Stimulated activated CD4-positive, alpha-beta T cell treated with anti-CD3 and anti-CD28 coated beads, Interleukin-1b, Interleukin-23, amount 100 ng/mL, for 24 hours (primary cell): ENCODE results near the gene ANK3.

Experiments used
- DNase-seq, 4 experiments: peaks; one replicate each; pipeline ENCODE4 v3.0.0-alpha.2; 2020; ENCODE audit warnings: low read depth in 4 of 4, low spot score in 1 of 4

Gene ANK3

DNA sequence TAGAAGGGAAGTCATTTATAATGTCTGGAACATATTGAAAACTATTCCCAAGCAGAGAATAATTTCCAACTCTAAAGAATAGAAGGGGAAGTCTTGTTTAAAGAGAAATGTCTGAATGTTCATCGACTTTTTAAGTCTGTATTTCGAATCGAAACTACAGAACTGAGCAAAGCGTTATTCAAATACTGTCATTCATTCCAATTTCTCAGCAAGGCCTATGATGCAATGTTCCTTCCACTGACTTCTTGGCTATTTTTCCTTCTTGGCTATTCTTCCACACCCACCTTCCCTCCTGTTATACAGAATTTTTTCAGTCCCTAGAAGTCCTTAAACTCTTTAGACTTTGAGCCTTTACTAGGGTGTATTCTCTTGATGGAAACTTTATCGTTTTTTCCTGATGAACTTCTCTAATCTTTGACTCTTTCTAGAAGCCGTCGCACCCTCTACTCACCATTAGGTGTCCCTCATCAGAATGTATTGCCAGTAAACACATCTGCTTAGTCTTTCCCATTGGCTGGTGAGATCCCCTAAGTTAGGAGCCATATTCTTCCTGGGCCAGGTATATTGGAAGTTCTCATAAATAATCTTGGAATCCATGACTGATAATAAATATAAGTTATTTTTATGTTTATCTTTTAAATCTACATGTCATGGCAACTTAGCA, 247.6 kb downstream of the ANK3 start:
- no peak for DNase-seq

- no peak for DNase-seq
Measured at GRCh38 chr10:60140651-60141632, 248.7 kb downstream of the ANK3 start.

DNA sequence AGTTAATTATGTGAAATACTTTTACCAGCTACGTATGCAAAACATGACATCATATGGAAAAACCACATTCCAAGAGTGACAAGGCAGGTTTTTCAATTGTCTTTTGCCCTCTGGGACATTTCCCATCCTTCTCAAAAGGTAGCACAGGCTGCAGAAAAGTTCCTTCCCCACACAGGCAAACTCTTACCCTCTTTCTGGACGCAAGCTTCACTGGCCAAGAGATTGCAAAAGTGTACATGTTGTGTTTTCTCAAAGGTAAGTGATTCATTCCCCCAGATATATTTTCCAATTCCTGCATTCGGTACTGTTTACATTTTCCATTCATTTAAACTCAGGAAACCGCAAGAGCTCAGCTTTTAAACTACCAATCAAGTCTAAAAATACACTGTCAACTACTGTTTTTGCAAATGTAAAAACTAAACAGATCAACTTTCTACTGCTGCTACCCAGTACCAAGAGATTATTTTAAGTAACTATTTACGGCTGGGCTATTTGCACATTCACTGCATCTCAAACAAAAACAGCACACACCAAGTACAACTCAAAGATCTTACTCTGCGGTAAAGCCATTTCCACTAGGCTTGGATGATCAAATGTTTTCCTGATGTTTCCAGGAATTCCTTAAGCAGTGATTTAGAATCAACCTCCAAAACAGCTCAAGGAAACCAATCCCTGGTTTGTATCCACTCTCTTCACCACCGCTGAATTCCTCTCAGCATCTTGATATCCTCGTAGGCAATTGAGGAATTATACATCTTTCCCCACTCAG, 249.7 kb downstream of the ANK3 start:
- DNase-seq = no peak

DNA sequence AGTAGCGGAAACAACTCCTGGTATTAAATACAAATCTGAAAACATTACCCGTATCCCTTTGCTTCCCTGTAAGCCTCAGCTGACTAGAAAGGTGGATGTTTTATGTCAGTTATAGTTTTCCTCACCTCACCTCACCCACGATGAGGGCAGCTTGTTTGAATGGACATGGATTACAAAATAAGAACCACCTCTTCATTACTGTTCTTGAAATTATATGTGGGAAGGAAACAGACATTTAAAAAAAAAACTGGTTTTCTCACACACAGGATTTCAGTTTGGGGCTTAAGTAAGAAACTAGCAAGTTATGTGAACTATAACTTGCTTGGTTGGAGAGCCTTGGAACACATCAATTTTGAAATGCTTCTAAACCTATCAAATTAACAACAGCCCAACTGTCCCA, 250.4 kb downstream of the ANK3 start:
- no peak for DNase-seq

GRCh38 chr10:60138842-60139241, 250.8 kb downstream of the ANK3 start:
- no peak for DNase-seq

DNA sequence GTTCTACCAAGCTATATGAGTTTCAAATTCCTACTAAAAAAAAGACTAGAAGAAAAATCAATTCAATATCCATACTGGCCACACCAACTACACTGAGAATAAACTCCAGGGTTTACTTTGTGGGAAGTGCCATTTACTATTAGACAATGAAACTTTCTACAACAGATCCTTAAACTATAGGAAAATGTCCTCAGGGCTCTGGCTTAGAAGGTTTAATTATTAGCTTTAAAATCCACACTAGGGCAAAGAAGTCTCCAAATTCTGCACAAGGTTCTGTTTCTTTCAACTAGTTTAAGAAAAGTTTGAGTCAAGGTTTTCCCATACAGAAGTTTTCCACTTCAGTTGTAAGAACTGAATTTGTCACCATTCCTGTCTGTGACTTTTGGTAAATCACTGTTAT, 251.6 kb downstream of the ANK3 start:
- DNase-seq = no peak

DNA sequence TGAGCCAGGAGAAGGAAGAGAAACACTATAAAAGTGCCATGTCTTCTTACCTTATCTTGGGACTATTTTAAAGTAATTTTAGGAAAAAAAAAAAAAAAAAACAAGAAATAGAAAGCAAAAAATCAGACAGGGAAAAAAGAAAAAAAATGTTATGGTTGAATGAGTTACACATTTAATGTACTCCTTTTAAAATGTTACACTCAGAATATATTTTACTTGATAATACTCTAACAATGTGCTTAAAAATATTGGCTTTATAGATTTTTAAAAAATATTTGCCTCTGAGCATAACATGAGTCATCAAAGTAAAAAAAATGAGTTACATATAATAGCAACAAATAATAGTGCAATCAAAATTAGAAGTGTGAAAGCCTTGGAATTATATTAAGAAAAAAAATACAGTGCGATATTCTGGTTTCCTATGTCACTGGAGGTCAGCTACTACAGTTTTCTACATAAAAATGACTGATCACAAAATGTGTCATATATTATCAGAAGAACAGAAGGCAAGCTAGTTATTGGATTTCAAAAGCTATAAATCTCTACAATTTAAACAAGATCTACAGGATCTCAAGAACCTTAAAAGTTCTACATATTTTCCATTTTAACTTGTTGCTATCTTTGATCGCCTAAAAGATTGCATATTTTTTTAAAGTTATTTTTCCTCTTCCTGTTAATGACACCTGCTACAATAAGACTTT, 252.2 kb downstream of the ANK3 start:
- DNase-seq = no peak

DNA sequence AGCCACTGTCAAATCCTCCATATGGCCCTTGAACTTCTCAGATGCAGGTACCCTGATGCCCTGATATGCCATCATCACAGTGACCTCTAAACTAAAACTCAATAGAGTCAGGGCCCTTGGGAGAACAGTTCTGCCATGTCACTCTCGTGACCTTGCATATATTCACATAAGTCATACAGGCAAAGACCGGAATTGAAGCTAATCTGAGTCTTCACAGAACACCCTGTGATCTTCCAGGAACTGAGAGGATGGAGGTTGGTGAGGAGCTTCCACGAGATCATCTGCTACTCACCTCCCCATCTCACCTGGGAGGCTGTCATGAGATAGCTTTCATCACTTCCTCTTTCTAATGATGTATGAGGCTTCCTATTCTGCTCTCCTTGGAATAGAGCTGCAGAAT, 254.7 kb downstream of the ANK3 start:
- DNase-seq = no peak

- no peak for DNase-seq
Measured at GRCh38 chr10:60134548-60134947, 255.1 kb downstream of the ANK3 start.

DNA sequence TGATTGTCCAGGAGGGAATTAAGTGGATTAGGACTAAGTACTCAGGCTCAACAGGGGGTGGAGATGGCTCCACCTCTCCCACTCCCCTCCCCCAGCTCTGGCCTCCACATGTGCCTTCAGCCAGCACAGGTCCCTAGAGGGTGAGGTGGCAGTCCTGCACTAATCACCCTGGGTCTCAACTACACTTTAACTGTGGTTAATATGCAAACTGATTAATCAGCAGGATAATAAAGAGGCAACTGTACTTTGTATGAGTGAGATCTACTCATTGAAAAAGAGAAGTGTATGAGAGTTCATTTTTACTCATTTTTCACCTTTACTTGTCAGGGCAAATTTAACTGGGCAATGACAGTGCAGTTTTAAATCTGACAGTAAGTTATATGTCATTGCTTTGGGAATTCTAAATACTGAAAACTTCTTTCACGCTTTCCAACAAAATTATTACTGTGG, 259.5 kb downstream of the ANK3 start:
- DNase-seq = no peak

- DNase-seq = no peak
Measured at GRCh38 chr10:60125895-60126294, 263.8 kb downstream of the ANK3 start.

DNA sequence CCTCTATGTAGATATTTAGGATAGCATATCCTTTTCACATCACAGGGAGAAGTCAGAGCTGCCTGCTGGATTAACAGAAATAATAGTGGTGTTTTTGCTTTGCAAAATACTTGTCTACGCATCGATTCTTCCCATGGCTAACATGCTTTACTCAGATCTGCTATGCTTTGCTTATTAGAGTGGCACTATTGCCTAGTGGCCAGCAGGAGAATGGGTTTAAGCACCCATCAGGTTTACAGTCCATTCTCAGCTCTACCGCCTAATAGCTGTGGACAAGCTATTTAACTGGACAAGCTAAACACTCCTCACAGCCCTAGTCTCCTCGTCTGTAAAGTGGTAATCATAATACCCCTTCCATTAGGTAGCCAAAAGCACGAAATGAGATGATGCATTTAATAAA, 265.1 kb downstream of the ANK3 start:
- no peak for DNase-seq

DNA sequence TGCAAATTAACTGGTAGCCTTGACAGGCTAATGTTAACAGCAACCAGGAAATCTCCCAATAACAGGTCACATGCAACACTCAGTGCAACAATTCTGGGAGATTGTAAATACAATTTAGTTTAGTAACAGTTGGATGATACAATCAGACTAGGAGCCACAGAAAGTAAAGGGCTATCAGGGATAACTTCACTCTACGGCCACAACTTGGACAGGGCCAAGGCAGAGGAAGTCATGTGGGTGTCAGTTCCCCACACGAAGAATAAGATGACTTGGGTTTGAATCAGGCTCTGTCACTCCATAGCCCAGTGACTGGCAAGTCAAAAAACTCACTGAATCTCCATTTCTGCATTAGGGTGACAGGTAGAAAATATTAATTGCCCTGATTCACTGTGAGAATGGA, 266.0 kb downstream of the ANK3 start:
- no peak for DNase-seq

GRCh38 chr10:60123172-60123571, 266.5 kb downstream of the ANK3 start:
- DNase-seq = no peak

GRCh38 chr10:60122190-60122589, 267.5 kb downstream of the ANK3 start:
- no peak for DNase-seq

DNA sequence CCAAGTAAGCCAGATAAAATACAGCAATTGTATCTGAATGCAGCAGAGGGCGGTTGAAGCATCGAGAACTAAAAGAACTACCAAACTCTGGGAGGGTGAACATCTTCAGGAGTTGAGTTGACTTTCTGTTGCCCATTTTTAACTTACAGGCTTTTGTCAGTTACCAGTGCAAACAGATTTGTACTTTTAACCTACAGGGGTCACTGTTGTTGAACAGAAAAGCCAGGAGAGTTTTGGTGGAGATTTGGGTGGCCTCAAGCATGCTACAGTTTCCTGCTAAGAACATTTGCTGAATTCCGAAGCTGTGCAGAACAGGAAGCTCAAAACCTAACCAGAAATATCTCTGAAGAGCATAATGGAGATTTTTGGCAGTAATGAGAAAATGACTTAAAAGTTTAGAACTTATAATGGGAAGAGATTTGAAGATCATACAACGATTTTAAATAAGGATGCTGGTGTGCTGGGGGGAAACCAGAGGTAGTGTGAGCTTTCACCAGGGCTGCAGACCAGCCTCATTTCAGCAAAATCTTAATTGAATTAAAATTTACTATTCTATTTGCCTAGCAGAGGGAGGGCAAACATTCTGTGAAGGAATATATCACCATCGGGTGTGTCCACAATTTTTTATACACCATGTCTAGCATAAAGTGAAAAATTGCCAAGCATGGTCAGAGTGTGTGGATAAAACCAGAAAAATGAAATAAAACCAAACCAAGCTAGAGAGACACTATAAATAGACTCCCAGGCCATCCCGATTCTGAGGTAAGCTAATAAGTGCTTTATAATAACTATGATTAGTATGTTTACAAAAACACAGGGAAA, 274.7 kb downstream of the ANK3 start:
- DNase-seq = no peak

- DNase-seq = no peak
Measured at GRCh38 chr10:60110739-60111138, 278.9 kb downstream of the ANK3 start.

GRCh38 chr10:60107308-60107976, 282.2 kb downstream of the ANK3 start:
- DNase-seq = no peak

DNA sequence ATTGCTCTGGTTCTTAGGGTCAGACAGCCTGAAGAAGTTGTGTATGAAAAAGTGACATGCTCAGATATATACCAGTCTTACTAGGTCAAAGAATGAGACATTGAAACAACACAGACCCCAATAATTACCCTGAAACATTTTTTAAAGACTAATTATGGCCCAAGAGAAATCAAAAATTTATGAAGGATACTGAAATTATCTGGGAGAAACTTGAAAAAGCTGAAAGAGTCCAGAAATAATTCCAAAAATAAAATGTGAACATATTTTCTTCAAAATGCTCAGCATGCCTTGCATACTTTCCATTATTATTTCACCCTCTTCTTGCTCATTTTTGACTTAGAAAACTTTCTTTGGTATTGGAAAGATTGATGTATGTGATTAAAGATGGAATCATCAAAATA, 284.4 kb downstream of the ANK3 start:
- no peak for DNase-seq

DNA sequence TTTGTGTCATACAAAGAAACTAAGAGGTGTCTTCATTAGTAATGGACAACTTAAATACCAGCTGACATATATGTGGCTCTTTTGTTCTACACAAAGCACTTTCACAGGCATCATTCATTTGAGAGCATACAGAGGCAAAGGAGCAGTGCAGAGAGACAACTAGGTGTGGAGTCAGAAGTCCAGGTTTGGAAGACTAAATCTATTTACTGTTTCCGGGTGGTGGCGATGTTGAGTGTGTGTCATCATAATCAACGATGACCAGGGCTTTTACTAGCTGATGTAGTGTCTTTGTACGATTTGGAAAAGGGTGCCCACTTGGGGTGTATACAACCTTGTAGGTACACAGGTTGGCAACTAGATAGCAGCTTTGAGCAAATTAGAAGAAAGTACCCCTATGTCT, 287.9 kb downstream of the ANK3 start:
- no peak for DNase-seq
